ENCODE results near the gene GJA3. TPM values are rescaled to one million over a fixed set of nuclear protein-coding genes. Genes with fewer than 3 reads are reported as not detected.
A peak's percentile ranks its signal among the peaks of the same experiment; 100 is the strongest.

The GJA3 gene
- total RNA-seq, 4 donors from 2014 or later: 0.04 to 0.52 (median 0.32) TPM; not detected in 1

GRCh38 chr13:20197361-20197834, 36.5 kb upstream of the GJA3 start:
- DNase-seq (ENCODE audit: low spot score in 2 of 2): no peak
- 5 to 11% methylated on average over 5 of the region's 5 CpGs for WGBS, 2 donors
- intact Hi-C loops (cut with DNase I; ENCODE audit: low total_unique reads): no loop called here
- no peak overlapping the region for H3K4me3 ChIP-seq (ENCODE audit: low read depth, poor library complexity, severe bottlenecking)
- no peak for TF ChIP-seq CTCF (IDR thresholded peaks at IDR 0.05)
- no peak for TF ChIP-seq POLR2A (IDR thresholded peaks at IDR 0.05)

GRCh38 chr13:20195801-20196200, 34.9 kb upstream of the GJA3 start:
- no peak for DNase-seq (ENCODE audit: low spot score in 2 of 2)
- intact Hi-C loops (cut with DNase I; ENCODE audit: low total_unique reads): no loop called here
- no peak overlapping the region for H3K4me3 ChIP-seq (ENCODE audit: low read depth, poor library complexity, severe bottlenecking)
- WGBS, 2 donors: 45 to 50% methylated on average over 8 of the region's 8 CpGs
- TF ChIP-seq POLR2A (IDR thresholded peaks at IDR 0.05) (no peak), CTCF (IDR thresholded peaks at IDR 0.05) (no peak)

- TF ChIP-seq CTCF (IDR thresholded peaks at IDR 0.05) (no peak), POLR2A (IDR thresholded peaks at IDR 0.05) (no peak)
- no peak overlapping the region for H3K4me3 ChIP-seq (ENCODE audit: low read depth, poor library complexity, severe bottlenecking)
- no peak for DNase-seq (ENCODE audit: low spot score in 2 of 2)
- 5 to 12% methylated on average over 27 of the region's 27 CpGs for WGBS, 2 donors
- intact Hi-C loops (cut with DNase I; ENCODE audit: low total_unique reads): loop anchor here (5.0 kb wide), 1 partner anchor 298 kb away; no protein-coding TSS in a partner anchor
These were observed 33.2 kb upstream of the GJA3 start for GRCh38 chr13:20193907-20194631.

GRCh38 chr13:20193162-20193906, 32.5 kb upstream of the GJA3 start:
- DNase-seq (ENCODE audit: low spot score in 2 of 2): no peak
- peak overlapping the region; percentile 40 for H3K4me3 ChIP-seq (ENCODE audit: low read depth, poor library complexity, severe bottlenecking)
- TF ChIP-seq POLR2A (IDR thresholded peaks at IDR 0.05) (no peak), CTCF (IDR thresholded peaks at IDR 0.05) (no peak)
- 0 to 2% methylated on average over 35 to 44 of the region's 53 CpGs for WGBS, 2 donors
- intact Hi-C loops (cut with DNase I; ENCODE audit: low total_unique reads): loop anchor here (5.0 kb wide), 1 partner anchor 299 kb away; no protein-coding TSS in a partner anchor

GRCh38 chr13:20192836-20193161, 31.9 kb upstream of the GJA3 start, which contains the start of gene GJB2:
Gene GJB2 (minus strand): TSS chr13:20192938. CDS start chr13:20189581, 3,357 bp downstream.
- no peak for TF ChIP-seq POLR2A (IDR thresholded peaks at IDR 0.05)
- TF ChIP-seq CTCF (IDR thresholded peaks at IDR 0.05): no peak
- H3K4me3 ChIP-seq (ENCODE audit: low read depth, poor library complexity, severe bottlenecking): peak within 1 kb of the TSS; percentile 40
- intact Hi-C loops (cut with DNase I; ENCODE audit: low total_unique reads): loop anchor here (5.0 kb wide), 1 partner anchor 300 kb away; no protein-coding TSS in a partner anchor
- peak in 1 of 2 donors; percentile 84 for DNase-seq (ENCODE audit: low spot score in 2 of 2)
- 1% methylated on average over 14 of the region's 39 CpGs; no CpG with 5 or more reads in 1 of the 2 donors for WGBS, 2 donors
